GM13976 (cell line): ENCODE data around the gene CCL4L2.
"Not testable (repeated sequence)": the region's sequence is repeated elsewhere in the genome, so short reads cannot be mapped to it uniquely, and the experiment has no call there.

Experiments used
- DNase-seq: peaks from one replicate; pipeline ENCODE4 v3.0.0; 2012; ENCODE audit warnings: low spot score
- CTCF ChIP-seq: IDR thresholded peaks from 2 replicates; pipeline ENCODE4 v1.5.1; 2012; ENCODE audit warnings: borderline replicate concordance, mild to moderate bottlenecking; ENCODE audit not compliant: insufficient read depth; ENCODE audit errors: extremely low read depth, missing control alignments, control extremely low read depth
- in situ Hi-C: fragments of 300-500 bp; cut with MboI; formaldehyde crosslinking; loops from one replicate; pipeline ENCODE4 v1.12.0; 2022; ENCODE audit warnings: low sequenced_read_pairs, mixed read lengths, inconsistent platforms; ENCODE audit not compliant: unreplicated experiment

Gene CCL4L2

GRCh38 chr17:36195434-36196130 is 15.3 kb upstream of the CCL4L2 start:
- no peak for TF ChIP-seq CTCF
- DNase-seq = no peak
- in situ Hi-C loops = no loop called here

DNA sequence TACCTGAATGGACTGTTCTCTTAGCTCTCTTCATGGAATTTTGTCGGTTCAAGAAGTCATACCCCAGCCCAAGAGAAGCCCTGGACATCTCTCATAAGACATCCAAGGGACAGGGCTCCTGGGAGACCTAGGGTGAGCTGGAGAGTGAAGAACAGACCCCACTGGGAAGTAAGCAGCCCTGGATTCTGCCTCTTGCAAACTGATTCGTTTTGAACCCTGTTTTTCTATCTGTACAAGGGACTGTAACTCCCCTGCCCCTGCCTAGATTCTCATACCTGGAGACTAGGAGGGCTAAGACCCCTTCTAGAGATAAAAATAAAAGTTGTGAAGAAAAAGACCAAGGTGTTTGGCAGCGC is 14.8 kb upstream of the CCL4L2 start:
- no peak for DNase-seq
- in situ Hi-C loops = no loop called here
- TF ChIP-seq CTCF = no peak

DNA sequence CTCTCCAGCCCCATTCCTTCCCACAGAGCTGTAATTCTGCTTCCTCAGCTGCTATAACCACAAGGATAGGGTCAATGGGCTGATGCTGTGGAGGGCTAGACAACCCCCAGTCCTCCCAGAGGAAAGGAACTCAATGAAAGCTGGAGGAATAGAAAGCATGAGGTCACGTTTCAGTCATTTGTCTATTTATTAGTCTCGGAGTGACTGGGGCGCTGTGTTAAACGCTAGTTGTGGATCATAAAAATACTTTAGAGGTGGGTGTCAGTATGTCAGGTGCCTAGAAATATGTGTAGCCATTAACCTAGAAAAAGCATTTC is 13.5 kb upstream of the CCL4L2 start:
- in situ Hi-C loops = no loop called here
- no peak for TF ChIP-seq CTCF
- DNase-seq = no peak

GRCh38 chr17:36198831-36199465 is 11.9 kb upstream of the CCL4L2 start:
- in situ Hi-C loops = no loop called here
- DNase-seq = no peak
- TF ChIP-seq CTCF = no peak

DNA sequence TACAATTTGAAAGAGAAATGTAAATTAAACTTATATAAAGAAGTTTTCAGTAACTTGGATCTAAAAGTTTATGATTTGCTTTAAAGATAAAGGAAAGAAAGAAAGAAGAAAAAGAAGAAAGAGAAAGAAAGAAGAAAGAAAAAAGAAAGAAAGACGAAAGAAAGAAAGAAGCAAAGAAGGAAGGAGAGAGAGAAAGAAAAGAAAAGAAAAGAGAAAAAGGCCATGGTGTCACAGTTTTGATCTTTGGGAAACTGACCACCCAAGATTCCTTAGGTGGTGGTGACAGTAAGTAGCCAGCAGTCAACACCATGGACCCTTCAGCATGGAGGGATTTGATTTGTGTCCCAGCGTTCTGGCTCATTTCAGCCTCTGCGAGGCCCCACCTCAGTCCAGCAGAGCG is 9.8 kb upstream of the CCL4L2 start:
- DNase-seq = not testable (repeated sequence)

DNA sequence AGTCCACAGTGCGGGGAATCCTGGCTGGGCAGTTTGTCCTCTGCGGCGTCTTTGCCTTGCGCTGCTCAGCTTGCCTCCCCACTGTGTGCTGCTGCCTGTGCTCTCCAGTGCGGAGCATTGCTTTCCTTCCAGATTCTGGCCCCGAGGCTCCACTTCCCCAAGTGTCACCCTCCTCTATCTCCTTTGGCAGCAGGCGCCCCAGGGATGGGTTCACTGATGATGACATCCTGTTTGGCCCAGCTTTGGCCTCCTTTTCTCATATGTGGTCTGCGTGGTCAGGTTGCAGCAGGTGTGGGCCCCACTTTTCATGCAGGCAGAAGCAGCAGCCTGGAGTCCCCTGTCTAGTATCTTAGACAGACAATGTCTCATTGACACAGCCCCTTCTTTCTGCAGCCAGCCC is 9.4 kb upstream of the CCL4L2 start:
- in situ Hi-C loops = not testable (repeated sequence)

More for the DNA sequence above, 9.8 kb upstream of the CCL4L2 start:
- in situ Hi-C loops = not testable (repeated sequence)

GRCh38 chr17:36203335-36203734 is 7.5 kb upstream of the CCL4L2 start:
- DNase-seq = no peak
- in situ Hi-C loops = no loop called here
- TF ChIP-seq CTCF = no peak

More for the DNA sequence above, 9.4 kb upstream of the CCL4L2 start:
- DNase-seq = not testable (repeated sequence)
